Activated CD4-positive, alpha-beta T cell treated with anti-CD3 and anti-CD28 coated beads for 4 hours (primary cell): ENCODE data around the gene CCDC6.
A peak's percentile ranks its signal among the peaks of the same experiment; 100 is the strongest.

Experiments used
- DNase-seq, 2 donors: peaks; one replicate each; pipeline ENCODE4 v3.0.0-alpha.2; 2020

The CCDC6 gene

GRCh38 chr10:59844436-59844835 is 61.9 kb downstream of the CCDC6 start:
- DNase-seq: no peak

DNA sequence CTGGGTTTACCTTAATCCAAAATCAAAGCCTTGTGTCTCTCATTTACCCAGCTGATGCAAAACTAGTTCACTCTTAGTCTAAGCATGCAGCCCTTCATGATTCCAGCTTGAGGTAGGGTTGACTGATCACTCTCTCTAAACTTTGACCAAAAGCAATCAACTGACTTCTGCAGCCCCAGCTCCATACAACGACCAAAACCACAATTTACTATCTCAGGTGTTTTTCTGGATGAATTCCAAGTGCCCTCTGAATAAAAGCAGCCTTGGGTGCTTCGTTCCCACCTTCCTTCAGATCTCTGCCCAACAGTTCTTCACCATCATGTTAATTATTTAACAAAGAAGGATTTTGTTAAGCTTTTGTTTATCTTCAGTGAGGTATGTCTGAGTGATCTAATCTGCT is 62.6 kb downstream of the CCDC6 start:
- DNase-seq: no peak

DNA sequence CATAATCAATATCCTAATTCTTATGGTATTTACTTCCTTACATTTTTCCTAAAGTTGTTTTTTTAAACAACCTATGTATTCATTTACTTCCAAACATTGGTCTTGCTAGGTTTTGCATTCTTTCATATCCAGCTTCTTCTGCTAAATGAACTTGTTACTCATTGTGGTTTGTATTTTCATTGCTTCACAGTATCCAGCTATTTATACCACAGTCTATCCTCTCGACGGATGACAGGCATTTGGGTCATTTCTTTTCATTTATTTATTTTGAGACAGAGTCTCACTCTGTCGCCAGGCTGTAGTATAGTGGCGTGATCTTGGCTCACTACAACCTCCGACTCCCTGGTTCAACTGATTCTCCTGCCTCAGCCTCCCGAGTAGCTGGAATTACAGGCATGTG is 66.8 kb downstream of the CCDC6 start:
- no peak for DNase-seq

GRCh38 chr10:59838085-59838789 is 68.1 kb downstream of the CCDC6 start:
- DNase-seq: no peak

DNA sequence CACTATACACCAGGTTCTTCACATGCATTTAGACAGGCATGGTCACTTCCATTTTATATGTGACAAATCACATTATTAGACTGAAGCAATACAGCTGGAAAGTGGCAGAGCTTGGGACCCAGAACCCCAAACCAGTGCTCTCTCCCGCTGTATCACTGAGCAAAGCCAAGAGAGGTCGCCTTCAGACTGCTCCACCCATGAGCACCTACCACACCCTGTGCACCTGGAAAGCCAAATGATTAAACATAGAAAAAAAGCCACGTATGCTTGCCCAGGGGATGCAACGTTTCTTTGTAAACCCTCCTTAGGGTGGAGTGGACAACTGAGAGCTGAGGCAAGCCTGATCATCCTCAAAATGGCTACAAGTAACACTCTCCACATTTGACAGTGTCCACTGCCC is 72.5 kb downstream of the CCDC6 start:
- no peak for DNase-seq

- no peak for DNase-seq
These were observed 73.8 kb downstream of the CCDC6 start for GRCh38 chr10:59832506-59832905.

DNA sequence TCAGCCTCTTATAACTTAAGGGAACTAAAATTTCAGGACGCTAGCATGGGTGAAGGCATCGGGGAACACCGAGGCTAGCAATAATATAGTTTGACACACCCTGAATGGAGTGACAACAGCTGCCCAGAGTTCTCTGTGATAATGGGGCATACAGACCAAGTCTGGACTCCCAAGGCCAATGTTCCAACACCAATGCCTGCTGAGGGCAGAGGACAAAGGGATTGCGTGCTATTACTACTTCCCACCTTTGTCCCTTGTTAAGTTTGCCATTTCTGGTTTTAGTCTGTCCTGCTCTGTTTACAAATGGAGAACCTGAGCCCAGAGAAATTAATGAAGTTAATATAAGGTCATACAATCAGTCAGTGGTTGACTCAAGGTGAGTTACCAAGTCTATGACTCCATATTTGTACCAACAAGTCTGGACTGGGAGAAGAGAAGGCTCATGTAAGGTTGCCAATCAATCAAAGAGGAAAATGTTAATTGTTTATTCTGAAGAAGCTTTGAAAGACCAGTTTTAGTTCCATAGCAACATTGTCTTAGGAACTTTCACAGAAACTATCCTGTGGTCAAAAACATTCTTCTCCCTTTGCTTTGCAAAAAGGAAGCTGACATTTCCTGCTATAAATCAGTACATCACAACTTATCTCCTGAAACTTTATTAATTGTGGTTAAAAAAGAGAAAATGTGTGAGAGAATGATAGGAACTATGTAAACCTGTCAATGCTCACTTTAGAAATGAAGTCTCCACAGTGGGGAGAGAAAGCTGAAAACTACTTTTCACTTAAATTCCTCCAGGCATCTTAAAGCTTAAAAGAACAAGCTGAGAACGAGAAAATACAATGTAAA is 74.5 kb downstream of the CCDC6 start:
- DNase-seq: no peak

DNA sequence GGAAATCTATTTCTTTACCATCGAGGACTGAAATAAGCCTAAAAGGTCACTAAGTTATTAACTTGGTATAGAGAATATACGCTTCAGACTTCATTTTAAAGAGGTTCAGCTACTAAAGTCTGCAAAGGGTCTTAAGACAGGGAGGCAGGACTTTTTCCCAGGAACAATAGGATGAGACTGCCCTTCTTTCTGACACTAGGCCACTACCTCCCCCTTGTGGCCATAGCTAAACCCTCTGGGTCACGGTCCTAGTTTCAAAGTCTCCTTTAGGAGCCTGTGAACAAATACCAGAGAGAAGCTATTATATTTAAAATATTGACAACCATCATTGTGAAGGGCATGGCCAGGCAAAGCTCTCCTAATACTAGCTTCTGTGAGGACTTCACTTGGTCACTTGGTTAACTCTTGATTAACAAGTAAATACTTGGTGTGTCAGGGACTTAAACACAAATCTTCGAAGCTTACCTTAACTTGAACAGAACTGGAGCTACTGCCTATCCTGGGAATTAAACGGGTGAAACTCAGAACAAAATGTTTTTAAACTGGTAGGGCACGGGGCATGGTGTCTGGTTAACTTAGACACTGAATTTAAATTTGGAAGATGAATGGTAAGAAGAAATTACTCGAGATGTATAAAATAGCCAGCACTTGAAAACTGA is 75.6 kb downstream of the CCDC6 start:
- DNase-seq: peak in 1 of 2 donors; percentile 14

DNA sequence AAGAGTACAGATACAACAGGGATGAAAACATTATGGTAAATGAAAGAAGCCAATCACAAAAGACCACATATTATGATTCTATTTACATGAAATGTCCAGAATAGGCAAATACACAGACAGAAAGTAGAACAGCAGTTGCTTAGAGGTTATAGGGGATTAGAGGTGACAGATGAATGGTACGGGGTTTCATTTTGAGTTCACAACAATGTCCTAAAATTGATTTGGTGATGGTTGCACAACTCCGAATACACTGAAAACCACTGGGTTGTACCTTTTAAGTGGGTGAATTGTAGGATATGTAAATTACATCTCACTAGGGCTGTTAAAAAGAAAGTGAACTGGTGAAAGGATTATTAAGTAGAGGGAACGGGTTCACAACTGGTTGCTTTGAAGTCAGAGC is 76.8 kb downstream of the CCDC6 start:
- no peak for DNase-seq

GRCh38 chr10:59829024-59829423 is 77.3 kb downstream of the CCDC6 start:
- DNase-seq: no peak

- DNase-seq: no peak
These were observed 80.4 kb downstream of the CCDC6 start for GRCh38 chr10:59825932-59826331.

- DNase-seq: no peak
These were observed 82.6 kb downstream of the CCDC6 start for GRCh38 chr10:59823751-59824150.

DNA sequence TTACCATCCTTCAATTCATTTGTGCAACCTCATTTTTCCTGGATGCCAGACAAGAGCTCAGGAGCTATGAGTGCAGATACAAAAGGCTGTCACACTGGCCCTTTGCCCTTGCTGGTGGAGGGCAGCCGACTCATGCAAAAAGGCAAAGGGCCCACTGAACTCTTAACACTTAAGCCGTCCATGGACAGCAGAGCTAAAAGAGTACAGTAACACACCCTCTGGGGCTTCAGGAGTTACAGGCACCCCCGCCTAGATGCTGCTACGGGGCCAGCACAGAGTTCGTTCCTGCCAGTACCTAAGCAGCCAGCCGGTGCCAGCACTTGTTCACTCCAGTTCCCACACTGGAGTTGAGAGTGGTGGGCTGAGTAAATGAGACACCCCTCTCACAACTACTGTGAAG is 83.2 kb downstream of the CCDC6 start:
- DNase-seq: no peak

DNA sequence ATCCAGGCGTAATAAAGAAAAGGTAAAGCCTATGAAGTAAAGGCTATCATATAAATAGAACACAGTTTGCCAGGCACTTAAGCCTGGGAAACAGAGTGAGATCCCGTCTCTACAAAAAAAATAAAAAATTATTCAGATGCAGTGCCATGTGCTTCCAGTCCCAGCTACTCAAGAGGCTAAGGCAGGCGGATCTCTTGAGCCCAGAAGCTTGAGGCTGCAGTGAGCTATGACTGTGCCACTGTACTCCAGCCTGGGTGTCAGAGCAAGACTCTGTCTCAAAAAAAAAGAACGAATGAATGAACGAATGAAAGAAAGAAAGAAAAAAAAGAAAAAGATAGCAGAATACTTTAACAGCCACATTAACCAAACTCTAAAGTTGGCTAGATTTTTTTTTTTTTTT is 85.9 kb downstream of the CCDC6 start:
- no peak for DNase-seq

DNA sequence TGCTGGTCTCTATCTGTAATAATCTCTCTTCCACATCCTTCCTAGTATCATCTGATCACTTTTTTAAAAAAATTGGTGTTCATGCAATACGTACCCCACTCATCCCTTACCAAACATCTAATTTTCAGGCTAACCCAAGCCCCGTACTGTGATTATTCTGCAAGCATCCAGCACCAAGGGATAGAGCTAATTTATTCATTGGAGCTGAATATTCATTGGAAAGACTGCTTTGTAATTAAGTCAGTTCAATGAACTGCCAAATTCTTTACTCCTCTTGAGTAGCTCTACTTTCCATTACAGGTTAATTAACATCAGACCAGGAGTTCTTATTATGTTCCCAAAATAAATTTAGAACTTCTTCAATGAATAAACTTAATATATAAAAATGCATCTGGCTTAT is 86.7 kb downstream of the CCDC6 start:
- DNase-seq: no peak

GRCh38 chr10:59819265-59819664 is 87.1 kb downstream of the CCDC6 start:
- DNase-seq: no peak

GRCh38 chr10:59817773-59818172 is 88.6 kb downstream of the CCDC6 start:
- no peak for DNase-seq

DNA sequence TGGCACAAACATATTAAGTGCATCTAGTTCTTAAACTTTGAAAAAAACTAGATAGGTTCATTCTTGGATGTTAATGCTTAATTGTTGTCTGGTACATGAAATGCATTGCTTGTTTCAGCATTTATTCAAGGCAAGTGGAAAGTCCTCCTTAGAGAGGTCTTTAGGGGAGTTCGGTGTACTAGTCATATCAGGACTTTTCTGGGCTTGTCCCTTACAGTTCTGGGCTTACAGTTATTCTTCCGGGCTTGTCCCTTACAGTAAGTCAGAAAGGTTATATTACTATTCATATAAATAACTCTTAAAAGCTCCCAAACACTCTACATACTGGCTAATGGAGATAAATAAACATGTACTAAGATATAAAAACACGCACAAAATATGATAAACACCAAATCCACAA is 91.5 kb downstream of the CCDC6 start:
- DNase-seq: no peak

GRCh38 chr10:59812519-59813122 is 93.7 kb downstream of the CCDC6 start:
- DNase-seq: no peak

DNA sequence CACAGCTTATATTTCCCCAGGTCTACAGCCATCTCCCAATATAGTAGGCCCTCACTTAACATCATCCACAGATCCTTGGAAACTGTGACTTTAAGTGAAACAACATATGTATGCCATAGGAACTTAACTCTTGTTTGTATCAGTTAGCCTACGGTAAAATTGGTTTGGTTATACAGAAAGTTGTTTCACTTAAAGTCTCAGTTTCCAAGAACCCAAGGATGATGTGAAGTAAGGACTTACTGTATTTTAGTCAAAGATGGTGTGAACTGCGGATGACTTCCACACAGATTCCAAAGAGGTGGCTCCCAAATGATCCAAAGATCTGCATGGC is 96.7 kb downstream of the CCDC6 start:
- no peak for DNase-seq

DNA sequence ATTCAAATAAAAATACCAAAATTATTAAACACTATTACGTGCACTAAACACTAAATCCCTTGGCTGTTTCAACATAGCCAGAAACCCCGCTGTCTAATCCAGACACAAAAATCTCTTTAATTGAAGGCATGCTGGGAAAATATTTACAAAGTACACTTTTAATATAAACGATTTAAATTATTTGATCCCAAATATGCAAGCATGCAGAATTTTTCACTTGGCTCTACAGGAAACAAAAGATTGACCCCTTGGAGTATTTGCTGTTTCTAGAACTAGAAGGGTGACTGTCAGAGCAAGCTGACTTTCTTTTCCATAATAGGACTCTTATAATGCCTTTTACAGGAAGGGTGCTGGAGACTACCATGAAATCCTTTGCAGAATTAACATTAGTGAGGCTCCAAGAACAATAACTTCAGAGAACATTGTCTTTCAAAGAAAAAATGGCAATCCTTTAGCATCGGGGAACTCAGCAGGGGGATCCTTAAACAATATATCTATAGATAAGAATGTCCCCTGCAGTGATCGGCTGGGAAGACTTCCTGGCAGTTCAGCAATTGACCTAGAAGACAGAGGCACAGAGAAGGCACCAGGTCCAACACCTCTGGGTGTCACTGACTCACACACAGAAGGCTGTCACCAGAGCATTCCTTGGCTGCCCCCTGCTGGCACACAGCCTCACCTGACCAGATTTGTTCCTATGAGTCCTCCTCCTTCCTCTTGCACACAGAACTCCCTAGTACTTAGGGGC is 97.3 kb downstream of the CCDC6 start:
- peak; percentile 43 to 62 for DNase-seq

- no peak for DNase-seq
These were observed 98.4 kb downstream of the CCDC6 start for GRCh38 chr10:59807629-59808620.
